HCT116 (cell line): ENCODE measurements around the gene TAF1B.

Experiments
- CEBPB ChIP-seq: IDR thresholded peaks from 2 replicates; pipeline ENCODE4 v1.6.1; 2012; ENCODE audit warnings: low read depth
- CTCF ChIP-seq, 3 experiments: fragments of 200-600 bp in 1 of 3; sonication (generic) in 1 of 3; IDR thresholded peaks in 2 of 3; conservative IDR thresholded peaks in 1 of 3; 2 replicates each; pipeline ENCODE4 v1.5.1; 2012 to 2017; ENCODE audit warnings: low read depth in 2 of 3, low read length in 2 of 3, antibody characterized with exemption in 1 of 3, borderline replicate concordance in 1 of 3, control low read depth in 1 of 3, mild to moderate bottlenecking in 1 of 3, mixed read lengths in 1 of 3, mixed run types in 1 of 3, moderate library complexity in 1 of 3; ENCODE audit not compliant: insufficient read depth in 1 of 3
- EGR1 ChIP-seq: IDR thresholded peaks from 2 replicates; pipeline ENCODE4 v1.6.1; 2012; ENCODE audit warnings: low read depth
- EZH2 ChIP-seq: fragments of 200-600 bp; sonication (generic); IDR thresholded peaks from 2 replicates; pipeline ENCODE4 v1.6.1; 2017; ENCODE audit warnings: antibody characterized with exemption, mixed run types
- POLR2AphosphoS5 ChIP-seq: IDR thresholded peaks from 2 replicates; pipeline ENCODE4 v1.6.1; 2011; ENCODE audit warnings: mild to moderate bottlenecking, low read depth, low read length, moderate library complexity
- SP1 ChIP-seq: IDR thresholded peaks from 2 replicates; pipeline ENCODE4 v1.6.1; 2012; ENCODE audit warnings: low read depth
- YY1 ChIP-seq: IDR thresholded peaks from 2 replicates; pipeline ENCODE4 v1.6.1; 2011; ENCODE audit warnings: low read length, low read depth, moderate library complexity, mild to moderate bottlenecking; ENCODE audit not compliant: insufficient replicate concordance; ENCODE audit errors: extremely low read depth
- ZBTB33 ChIP-seq: IDR thresholded peaks from 2 replicates; pipeline ENCODE4 v1.6.1; 2011; ENCODE audit warnings: mild to moderate bottlenecking, low read length, moderate library complexity; ENCODE audit not compliant: insufficient replicate concordance; ENCODE audit errors: extremely low read depth
- ZNF274 ChIP-seq: fragments of 200-500 bp; sonication (Bioruptor generic); IDR thresholded peaks from 2 replicates; pipeline ENCODE4 v1.6.1; 2014; ENCODE audit warnings: mild to moderate bottlenecking, low read depth, low read length, inconsistent platforms

GRCh38 chr2:9797086-9797485 is 46.2 kb upstream of the TAF1B start:
- TF ChIP-seq ZBTB33 (no peak), POLR2AphosphoS5 (no peak), CTCF (IDR thresholded peaks at IDR 0.05 in 2 of 3, conservative IDR thresholded peaks at IDR 0.05 in 1 of 3; ENCODE audit: borderline replicate concordance in 1 of 3, insufficient read depth in 1 of 3, low read depth in 2 of 3, low read length in 2 of 3) (no peak), EZH2 (no peak), YY1 (no peak), CEBPB (no peak), EGR1 (no peak), ZNF274 (no peak), SP1 (no peak)
